Adipose tissue (tissue), 3 donors: ENCODE results near the gene PCDH8. TPM values are rescaled to one million over a fixed set of nuclear protein-coding genes. Genes with fewer than 3 reads are reported as not detected.

ENCODE experiments used
- H3K27ac ChIP-seq: one replicate; pipeline ENCODE4 v1.5.1; 2013; ENCODE audit warnings: low read depth, low read length
- WGBS, 3 donors: extraction: QIAGEN DNeasy Blood & Tissue Kit; methylation state at CpG; one replicate each; pipeline ENCODE4 v1.1.7; 2013; 5-methylcytosine and 5-hydroxymethylcytosine counted together
- polyA plus RNA-seq, 3 donors: library from polyadenylated mRNA; stranded (reverse); fragments of 200-250 nt; gene quantifications; one replicate each; pipeline ENCODE4 v1.2.3, GENCODE V29; 2013
- donor health status: healthy with polysubstance abuse.
- donor health status: Bipolar disorder and iron deficiency.
- donor health status: healthy.

The PCDH8 gene
- polyA plus RNA-seq, 3 donors, result 0.06 to 0.07 TPM; not detected in 1

DNA sequence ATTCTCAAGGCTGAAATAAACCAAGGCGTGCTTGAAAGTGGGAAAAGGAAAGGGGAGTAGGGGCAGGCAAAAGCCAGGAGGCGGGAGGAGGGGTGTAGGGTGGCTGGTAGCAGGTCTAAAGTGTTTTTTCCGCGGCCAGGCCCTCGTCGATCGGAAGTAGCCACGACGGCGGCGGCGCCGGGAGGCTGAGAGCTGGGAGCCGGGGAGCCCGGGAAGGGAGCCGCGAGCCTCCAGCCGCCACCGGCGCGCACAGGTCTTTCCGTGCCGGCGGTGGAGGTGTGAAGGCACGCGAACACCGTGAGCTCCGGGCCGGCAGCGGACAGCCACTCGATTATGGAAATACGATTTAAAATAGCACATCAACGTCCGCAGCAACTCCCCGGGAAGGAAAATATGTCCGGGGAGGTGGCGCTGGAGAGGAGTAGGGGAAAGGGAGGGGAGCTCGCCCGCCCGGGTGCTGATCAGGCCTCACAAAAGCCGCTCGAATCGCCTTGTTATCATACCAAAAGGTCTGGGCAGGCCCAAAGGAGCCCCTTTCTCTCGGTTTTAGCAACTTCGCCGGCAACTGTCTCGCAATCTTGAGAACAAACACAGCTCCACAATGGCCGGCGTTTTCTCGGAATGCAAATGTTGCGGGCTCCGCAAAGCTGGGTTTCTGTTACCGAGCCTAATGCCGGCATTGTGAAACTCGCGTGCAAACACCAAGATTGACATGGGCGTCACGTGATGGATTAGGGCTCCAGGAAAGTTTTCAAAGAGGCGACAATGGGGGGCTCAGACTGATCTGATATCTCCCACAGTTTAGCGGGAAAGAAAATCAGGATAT lies 2.9 kb upstream of the PCDH8 start:
- 1 to 2% (median 1%) methylated on average over 57 to 60 of the region's 60 CpGs for WGBS, 3 donors

DNA sequence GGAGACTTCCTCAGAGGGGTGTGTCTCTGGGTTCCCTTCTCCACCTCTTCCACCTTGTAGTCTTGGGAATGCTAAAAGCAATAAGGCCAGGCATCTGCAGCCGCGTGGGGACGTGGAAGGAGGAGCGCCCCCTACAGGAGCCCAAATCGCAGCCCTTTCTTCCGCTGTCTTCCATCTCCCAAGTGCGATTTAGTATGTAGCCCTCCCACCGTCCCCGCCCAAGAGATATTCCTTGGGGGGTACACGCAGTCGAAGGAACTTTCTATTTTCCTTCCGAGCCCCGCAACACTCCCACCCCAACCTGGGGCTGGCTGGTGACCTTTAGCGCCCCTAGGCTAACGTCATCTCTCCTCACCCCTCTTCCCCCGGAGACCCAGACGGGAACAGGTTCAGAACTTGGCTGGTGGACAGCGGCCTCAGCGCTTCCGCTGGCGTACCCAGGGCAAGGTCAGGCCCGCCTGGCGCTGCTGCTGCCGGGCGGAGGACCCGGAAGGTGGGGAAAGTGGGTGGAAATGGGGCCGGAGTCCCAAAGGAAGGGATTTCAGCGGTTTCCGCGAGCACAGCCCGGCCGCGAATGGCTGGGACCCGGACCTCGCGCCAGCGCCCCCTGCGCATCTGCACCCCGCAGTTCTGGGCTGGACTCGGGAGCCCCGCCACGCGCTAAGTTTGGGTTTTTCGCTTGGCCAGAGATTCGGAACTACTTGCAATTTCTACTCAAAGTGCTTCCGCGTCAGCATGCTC lies 2.1 kb upstream of the PCDH8 start:
- no peak overlapping the region for H3K27ac ChIP-seq
- 1% methylated on average over 44 to 47 of the region's 47 CpGs for WGBS, 3 donors

More for the DNA sequence above, 2.9 kb upstream of the PCDH8 start:
- no peak overlapping the region for H3K27ac ChIP-seq

DNA sequence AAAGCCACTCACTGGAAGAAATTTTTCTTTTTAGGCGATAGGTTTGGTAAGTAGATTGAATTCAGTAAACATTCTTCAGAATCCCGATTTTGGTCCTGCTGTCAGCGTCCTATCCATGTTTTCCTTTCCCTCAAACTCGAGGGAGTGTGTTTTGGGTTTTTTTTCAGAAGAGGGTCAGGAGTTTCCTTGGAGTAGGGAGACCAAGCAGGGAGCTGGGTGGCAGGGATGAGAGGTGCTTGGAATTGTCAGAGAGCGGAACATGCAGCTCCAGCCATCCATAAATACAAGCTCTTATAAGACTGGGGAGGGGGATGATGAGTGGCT lies 1.6 kb upstream of the PCDH8 start:
- H3K27ac ChIP-seq, result no peak overlapping the region
- WGBS, 3 donors, result 7 to 10% (median 8%) methylated on average over 5 of the region's 5 CpGs

DNA sequence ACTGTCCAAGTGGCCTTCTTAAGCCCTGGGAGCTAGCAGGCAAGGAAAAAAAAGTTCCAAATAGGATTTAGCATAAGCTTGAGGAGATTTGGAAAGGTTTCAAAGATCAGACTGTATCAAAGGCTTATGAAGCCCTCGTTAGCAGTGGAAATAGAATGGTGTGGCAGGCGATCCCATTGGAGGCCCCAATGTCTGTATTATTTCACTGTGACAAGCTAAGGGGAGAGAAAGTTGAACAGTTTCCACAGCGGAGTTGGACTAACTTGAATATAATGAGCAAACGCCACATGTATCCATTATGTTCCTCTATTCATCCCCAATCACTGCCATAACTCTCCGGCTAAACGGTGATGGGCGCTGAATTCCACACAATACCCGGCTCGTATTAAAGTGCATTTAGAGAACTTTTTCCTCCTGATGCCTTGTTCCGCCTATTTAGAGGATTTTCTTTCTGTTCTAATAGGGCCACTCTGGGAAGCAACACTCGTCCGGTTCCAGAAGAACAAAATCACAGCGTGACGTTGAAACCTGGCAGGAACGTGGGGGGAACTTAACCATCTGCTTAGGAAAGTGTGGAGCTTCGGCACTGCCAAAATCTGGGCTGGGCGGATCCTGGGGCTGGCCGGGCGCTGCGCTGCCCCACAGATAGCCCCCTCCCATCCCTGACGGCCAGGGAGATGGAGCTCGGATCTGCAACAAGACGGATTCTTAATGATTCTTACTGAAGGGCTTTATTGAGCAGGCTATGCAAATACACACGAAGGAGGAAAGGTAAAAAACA lies 1.0 kb upstream of the PCDH8 start:
- H3K27ac ChIP-seq, result no peak overlapping the region
- WGBS, 3 donors, result 7 to 8% (median 7%) methylated on average over 24 of the region's 24 CpGs

DNA sequence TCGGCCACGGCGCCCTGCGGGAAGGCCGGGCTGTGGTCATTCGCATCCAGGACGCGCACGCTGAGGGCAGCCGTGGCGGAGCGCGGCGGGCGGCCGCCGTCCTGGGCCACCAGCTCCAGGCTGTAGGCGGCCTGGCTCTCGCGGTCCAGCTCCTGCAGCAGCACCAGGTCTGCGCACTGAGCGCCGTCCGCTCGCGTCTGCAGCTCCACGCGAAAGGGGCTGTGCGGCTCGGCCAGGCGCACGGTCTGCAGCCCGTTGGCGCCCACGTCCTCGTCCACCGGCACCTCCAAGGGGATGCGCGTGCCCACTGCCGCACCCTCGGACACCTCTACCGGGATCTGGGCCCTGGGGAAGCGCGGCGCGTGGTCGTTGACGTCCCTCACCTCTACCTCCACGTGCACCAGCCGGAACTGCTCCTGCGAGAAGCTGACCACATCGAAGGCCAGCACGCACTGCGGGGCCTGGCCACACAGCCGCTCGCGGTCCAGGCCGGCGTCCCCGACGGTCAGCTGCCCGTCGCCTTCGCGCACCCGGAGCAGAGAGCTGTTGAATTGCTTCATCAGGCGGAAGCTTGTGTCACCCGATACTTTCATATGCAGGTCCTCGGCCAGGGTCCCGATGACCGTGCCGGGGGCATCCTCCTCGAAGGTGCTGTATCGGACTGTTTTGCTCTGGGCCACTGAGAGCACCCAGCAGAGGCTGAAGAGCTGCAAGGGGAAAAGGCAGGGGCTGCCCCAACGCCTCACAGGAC lies 583 bp downstream of the PCDH8 start:
- 9 to 10% (median 9%) methylated on average over 58 to 75 of the region's 75 CpGs for WGBS, 3 donors
- H3K27ac ChIP-seq, result no peak overlapping the region

DNA sequence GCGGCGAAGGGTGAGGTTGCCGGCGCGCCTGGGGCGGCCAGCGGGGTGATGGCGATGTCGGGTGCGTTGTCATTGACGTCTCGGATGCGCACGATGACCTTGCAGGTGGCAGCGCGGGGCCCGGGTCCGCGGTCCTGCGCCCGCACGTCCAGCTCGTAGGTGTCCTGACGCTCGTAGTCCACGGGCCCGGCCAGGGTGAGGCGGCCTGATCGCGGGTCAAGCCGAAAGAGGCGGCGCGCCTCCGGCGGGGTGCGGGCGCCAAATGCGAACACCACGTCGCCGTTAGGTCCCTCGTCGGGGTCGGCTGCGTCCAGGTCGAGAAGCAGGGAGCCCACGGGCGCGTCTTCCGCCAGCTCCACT lies 1.1 kb downstream of the PCDH8 start:
- H3K27ac ChIP-seq, result no peak overlapping the region
- WGBS, 3 donors, result 3 to 9% (median 8%) methylated on average over 44 to 51 of the region's 51 CpGs

DNA sequence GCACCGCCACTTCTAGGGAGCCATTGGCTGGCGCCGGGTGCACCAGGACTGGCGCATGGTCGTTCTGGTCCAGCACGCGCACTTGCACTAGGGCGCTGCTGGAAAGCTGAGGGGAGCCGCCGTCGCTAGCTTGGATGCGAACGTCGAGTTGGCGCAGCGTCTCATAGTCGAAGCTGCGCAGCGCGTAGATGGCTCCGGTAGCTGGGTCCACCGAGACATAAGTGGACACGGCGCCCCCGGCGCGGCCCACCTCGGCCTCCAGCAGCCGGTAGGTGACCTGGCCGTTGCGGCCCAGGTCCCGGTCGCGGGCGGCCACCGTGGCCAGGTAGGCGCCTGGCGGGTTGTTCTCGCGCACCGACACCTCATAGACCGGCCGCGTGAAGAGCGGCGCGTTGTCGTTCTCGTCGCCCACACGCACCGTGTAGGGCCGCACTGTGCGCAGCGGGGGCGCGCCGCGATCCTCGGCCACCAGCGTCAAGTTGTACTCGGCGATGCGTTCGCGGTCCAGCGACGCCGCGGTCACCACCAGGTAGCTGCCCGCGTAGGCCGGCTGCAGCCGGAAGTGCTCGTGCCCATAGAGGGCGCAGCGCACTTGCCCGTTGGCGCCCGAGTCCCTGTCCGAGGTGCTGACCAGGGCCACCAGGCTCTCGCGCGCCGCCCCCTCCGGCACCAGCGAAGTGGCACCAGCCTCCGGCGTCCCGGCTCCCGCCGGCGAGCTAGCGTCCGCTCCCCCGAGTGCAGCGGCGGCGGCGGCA lies 1.7 kb downstream of the PCDH8 start:
- 3 to 6% (median 6%) methylated on average over 95 to 100 of the region's 100 CpGs for WGBS, 3 donors
- H3K27ac ChIP-seq, result no peak overlapping the region

DNA sequence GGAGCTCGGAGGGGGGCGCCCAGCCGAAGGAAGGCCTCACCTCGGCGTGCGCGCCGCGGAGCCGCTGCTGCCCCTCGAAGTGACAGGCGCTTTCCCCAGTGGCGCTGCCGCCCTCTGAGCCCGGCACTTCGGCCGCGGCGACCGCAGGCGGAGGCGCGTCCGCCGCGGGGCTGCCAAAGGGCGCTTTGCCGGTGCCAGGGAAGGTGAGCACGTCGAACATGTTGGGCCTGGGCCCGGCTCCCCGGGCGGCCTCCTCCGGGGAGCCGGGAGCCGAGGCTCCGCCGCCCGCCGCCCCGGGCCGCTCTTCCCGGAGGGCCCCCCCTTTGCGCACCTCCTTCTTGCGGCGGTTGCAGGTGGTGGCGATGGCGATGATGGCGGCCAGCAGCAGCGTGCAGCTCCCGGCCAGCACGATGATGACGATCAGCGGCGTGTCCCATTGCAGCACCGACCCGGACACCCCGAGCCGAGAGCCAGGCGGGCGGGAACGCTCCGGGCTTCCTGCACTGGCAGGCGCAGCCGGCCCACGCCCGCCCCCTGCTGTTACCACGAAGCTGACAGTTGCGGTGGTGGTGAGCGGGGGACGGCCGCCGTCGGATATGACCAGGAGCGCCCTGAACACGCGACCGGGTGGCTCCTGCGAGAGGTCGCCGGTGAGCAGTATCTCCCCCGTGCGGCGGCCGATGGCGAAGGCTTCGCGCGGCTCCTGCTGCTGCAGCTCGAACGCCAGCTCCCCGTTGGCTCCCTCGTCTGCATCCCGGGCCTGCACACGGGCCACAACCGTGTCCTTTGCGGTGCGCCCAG lies 2.5 kb downstream of the PCDH8 start:
- 2 to 3% (median 3%) methylated on average over 82 to 98 of the region's 98 CpGs for WGBS, 3 donors

DNA sequence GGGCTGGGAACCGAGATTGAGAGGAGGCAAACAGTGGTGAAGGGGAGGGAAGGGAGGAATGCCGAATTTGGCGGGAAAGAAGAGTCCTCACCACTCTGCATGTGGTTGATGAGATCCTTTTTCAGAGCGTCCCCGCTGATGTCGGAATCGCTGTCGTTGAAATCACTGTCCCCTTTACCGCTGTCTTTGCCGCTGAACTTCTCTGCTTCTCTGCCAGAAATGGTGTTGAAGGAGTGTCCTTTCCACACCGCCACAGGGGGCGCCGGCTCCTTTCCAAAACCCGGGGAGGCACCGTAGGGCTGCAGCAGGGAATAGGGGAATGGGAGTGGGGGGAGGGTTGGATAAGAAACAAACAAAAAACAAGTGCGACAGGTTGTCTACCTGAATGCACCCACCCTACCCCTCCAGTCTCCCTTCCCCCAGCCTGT lies 3.1 kb downstream of the PCDH8 start:
- 9 to 12% (median 11%) methylated on average over 16 of the region's 16 CpGs for WGBS, 3 donors
- H3K27ac ChIP-seq, result no peak overlapping the region

More for the DNA sequence above, 2.5 kb downstream of the PCDH8 start:
- H3K27ac ChIP-seq, result no peak overlapping the region

DNA sequence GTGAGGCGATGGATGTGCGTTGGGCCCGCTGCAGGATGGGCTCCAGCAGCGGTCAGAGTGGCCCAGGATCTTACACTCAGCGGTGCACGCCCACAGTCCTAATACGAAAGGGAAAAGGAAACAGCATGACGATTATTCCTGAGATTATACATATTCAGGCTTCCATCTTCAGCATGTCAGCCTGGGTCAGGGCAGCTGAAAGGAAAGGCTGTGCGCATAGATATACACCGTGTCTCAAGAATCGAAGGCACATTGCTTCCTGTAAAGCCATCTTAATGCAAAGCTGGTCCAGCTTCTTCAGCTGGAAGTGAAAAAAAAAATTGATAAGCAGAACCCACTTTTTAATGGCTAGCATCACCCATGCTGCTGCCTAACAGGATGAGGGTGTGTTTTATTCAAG lies 3.6 kb downstream of the PCDH8 start:
- WGBS, 3 donors, result 54 to 84% (median 65%) methylated on average over 11 of the region's 11 CpGs
- no peak overlapping the region for H3K27ac ChIP-seq

DNA sequence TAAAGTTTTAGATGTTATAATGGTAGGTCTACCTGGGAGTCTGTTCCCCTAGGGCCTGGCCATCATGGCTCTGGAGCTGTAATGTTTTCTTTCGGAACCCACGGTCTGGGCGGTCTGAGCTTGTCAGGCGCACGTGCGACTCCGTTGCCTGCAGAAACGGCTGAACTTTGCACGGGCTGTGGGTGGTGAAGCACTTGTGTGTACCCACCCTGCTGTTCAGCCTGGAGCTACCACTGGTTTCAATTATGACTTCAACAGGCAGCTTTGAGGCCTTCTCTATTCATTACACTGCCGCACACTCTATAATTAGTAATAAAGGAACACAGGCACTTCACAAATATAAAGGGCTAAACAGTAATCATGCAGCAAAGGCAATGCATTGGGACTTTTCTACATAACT lies 6.0 kb downstream of the PCDH8 start:
- WGBS, 3 donors, result 76 to 91% (median 86%) methylated on average over 10 of the region's 10 CpGs
- no peak overlapping the region for H3K27ac ChIP-seq

DNA sequence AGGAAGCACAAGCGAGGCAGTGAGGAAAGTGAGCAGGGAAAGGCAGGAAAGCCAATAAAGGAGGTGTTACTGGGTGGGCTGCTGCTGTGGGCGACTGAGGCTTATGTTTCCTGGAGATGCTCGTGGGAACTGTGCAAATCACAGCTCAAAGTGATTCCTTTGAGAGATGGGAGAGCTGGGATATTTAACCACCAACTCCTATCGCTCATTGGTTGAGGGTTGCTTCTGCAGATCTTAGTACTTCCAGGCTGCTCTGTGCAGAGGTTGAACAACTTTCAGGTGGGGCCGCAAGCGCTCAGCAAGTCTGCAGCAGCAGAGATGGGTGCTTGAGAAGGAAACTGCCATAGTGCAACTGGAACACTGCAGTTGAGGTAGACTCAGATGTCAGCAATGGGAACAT lies 8.4 kb downstream of the PCDH8 start:
- WGBS, 3 donors, result 67 to 80% (median 75%) methylated on average over 6 of the region's 6 CpGs
- no peak overlapping the region for H3K27ac ChIP-seq

DNA sequence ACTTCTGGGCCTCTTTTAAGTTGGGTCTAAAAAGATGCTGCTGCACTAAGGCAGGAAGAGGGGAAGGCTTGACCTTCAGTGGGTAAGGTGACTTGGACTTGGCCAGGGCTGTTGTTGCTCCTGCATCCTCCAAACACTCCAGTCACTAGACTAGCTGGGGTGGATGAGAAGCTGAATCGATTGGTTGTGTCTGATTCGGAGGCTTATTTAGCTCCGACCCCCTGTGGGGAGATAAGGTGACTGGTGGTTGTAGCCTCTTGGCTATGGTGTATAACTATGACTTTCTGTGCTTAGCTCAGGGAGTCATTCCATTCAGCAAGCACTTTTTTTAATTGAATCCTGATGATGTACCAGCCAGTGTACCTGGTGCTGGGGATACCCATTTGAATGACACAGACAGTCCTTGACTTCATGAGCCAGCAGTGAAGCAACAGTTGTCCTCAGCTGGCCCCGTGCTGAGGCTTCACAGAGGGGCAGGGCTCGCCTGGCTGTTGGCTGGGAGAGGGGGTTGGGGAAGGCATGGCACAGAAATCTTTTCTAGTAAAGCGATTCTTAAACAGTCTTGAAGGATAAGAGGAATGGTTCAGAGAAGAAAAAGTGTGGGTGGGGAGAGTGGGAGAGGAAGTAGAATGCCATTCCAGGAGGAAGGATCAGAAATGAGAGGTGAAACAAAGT lies 9.9 kb downstream of the PCDH8 start:
- no peak overlapping the region for H3K27ac ChIP-seq
- 24 to 54% (median 45%) methylated on average over 6 of the region's 6 CpGs for WGBS, 3 donors

DNA sequence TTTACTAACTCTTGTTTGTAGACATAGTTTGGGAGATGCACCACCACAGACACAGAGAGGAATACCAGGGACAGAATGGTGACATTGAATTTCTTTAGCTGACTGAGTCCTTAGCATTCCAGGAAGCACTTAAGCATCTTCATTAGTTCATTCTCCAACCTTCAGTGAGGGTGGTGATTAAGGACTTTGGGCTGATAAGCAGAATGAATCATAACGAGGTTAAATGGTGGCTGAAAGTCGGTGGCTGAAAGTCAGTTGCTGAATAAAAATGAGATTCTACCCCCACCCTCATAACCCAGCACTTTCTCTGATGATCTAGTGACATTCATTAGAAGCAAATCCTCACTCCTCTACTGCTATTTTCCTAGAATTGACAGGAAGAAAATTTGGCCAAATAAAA lies 10.6 kb downstream of the PCDH8 start:
- H3K27ac ChIP-seq, result no peak overlapping the region
- 15 to 42% (median 35%) methylated on average over 2 of the region's 2 CpGs for WGBS, 3 donors

DNA sequence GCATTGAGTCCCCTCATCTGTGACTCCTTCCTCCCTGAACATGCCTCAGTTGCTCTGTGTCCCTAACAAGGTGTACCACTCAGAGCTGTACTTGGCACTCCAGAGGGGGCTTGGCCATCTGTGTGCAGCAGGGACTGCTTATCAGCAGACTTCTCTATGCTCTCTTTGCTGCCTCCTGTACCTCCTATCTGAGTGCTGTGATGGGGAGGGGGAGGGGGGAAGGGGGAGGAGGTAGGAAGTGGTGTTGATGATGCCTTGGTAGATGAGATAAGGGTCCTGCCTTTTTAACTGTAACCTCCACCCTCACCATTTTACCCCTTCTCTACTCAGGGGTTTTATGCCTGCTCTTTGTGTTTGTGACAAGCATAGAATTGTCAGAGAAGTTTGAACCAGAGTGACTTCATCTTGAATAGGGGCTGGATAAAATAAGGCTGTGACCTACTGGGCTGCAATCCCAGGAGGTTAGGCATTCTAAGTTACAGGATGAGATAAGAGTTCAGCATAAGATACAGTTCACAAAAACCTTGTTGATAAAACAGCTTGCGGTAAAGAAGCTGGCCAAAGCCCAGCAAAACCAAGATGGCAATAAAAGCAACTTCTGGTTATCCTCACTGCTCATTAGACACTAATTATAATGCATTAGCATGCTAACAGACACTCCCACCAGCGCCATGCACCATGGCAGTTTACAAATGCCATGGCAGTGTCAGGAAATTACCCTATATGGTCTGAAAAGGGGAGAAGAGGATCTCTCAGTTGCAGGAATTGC lies 13.2 kb downstream of the PCDH8 start:
- H3K27ac ChIP-seq, result no peak overlapping the region
- WGBS, 3 donors, result 49 to 73% (median 69%) methylated on average over 2 of the region's 2 CpGs

DNA sequence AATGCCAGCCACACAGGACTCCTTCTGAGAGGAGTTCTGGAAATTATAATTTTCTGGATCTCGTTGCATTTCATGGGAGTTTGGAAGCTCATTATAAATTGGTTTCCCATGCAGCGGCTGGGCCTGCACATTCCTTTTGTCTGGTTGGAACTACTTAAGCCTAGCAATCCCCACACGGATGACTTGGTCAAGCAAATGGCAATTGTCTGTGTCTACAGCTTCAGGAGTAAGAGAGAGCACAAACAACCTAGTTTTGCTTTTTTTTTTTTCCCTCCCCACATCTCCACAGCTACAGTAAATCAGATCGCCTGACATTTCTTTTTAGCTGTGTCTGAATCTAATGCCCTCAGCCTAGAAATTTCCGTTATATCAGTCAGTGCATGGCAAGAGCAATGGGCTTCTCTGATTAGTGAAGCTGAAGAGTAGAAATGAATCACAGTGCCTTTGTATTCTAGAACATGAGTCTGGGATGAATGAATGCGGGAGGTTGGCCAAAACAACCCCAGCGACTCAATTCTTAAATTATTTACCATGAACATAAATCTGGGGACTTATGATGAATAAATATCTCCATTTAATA lies 15.1 kb downstream of the PCDH8 start:
- WGBS, 3 donors, result 70 to 75% (median 75%) methylated on average over 7 of the region's 7 CpGs
- H3K27ac ChIP-seq, result no peak overlapping the region
